Effector memory CD4-positive, alpha-beta T cell (primary cell): Measurements from ENCODE around the gene UBAC1.

ENCODE experiments used
- DNase-seq, 3 donors: peaks; one replicate each; pipeline ENCODE4 v3.0.0-alpha.2; 2020
- H3K27ac ChIP-seq: 2 replicates; pipeline ENCODE4 v1.7.0; 2013; ENCODE audit warnings: mild to moderate bottlenecking, low read length, moderate library complexity; ENCODE audit not compliant: insufficient read depth, poor library complexity, severe bottlenecking
- H3K27me3 ChIP-seq: replicated peaks from 2 replicates; pipeline ENCODE4 v1.7.0; 2013; ENCODE audit warnings: mild to moderate bottlenecking, low read length; ENCODE audit not compliant: insufficient read depth, control insufficient read depth, poor library complexity, severe bottlenecking
- H3K36me3 ChIP-seq: 2 replicates; pipeline ENCODE4 v1.7.0; 2013; ENCODE audit warnings: mild to moderate bottlenecking, low read length, moderate library complexity; ENCODE audit not compliant: control insufficient read depth, insufficient read depth
- H3K4me1 ChIP-seq: 2 replicates; pipeline ENCODE4 v1.7.0; 2013; ENCODE audit warnings: low read length, mild to moderate bottlenecking; ENCODE audit not compliant: control insufficient read depth, insufficient read depth, poor library complexity, severe bottlenecking
- H3K4me3 ChIP-seq: 2 replicates; pipeline ENCODE4 v1.7.0; 2013; ENCODE audit warnings: low read length, low read depth, mild to moderate bottlenecking; ENCODE audit not compliant: insufficient read depth, poor library complexity, severe bottlenecking
- H3K9me3 ChIP-seq: 2 replicates; pipeline ENCODE4 v1.7.0; 2013; ENCODE audit warnings: mild to moderate bottlenecking, low read length, moderate library complexity; ENCODE audit not compliant: control insufficient read depth

Gene UBAC1

GRCh38 chr9:135929656-135930445 is 31.3 kb downstream of the UBAC1 start:
- H3K9me3 ChIP-seq: no peaks in the 10 kb centered on the region
- no peak for DNase-seq
- no peak overlapping the region for H3K27ac ChIP-seq
- H3K36me3 ChIP-seq: peaks cover 22% of the 10 kb centered on the region
- no peaks in the 10 kb centered on the region for H3K27me3 ChIP-seq
- no peak overlapping the region for H3K4me3 ChIP-seq
- peaks cover 5% of the 10 kb centered on the region for H3K4me1 ChIP-seq

- peaks cover 5% of the 10 kb centered on the region for H3K4me1 ChIP-seq
- no peak overlapping the region for H3K4me3 ChIP-seq
- H3K27me3 ChIP-seq: no peaks in the 10 kb centered on the region
- H3K9me3 ChIP-seq: no peaks in the 10 kb centered on the region
- peaks cover 22% of the 10 kb centered on the region for H3K36me3 ChIP-seq
- no peak for DNase-seq
- no peak overlapping the region for H3K27ac ChIP-seq
These were observed 32.2 kb downstream of the UBAC1 start for GRCh38 chr9:135928731-135929655.

GRCh38 chr9:135928074-135928730 is 33.0 kb downstream of the UBAC1 start:
- Histone ChIP-seq H3K36me3 (peaks cover 16% of the 10 kb centered on the region), H3K9me3 (no peaks in the 10 kb centered on the region), H3K27ac (no peak overlapping the region), H3K4me1 (peaks cover 5% of the 10 kb centered on the region), H3K27me3 (no peaks in the 10 kb centered on the region), H3K4me3 (no peak overlapping the region)
- no peak for DNase-seq

- H3K4me1 ChIP-seq: peaks cover 5% of the 10 kb centered on the region
- H3K27me3 ChIP-seq: no peaks in the 10 kb centered on the region
- H3K27ac ChIP-seq: no peak overlapping the region
- no peaks in the 10 kb centered on the region for H3K9me3 ChIP-seq
- DNase-seq: no peak
- H3K36me3 ChIP-seq: peaks cover 8% of the 10 kb centered on the region
- no peak overlapping the region for H3K4me3 ChIP-seq
These were observed 33.8 kb downstream of the UBAC1 start for GRCh38 chr9:135927195-135928013.

GRCh38 chr9:135926402-135927194 is 34.6 kb downstream of the UBAC1 start:
- Histone ChIP-seq H3K9me3 (no peaks in the 10 kb centered on the region), H3K4me1 (peaks cover 5% of the 10 kb centered on the region), H3K4me3 (no peak overlapping the region), H3K36me3 (peaks cover 6% of the 10 kb centered on the region), H3K27ac (no peak overlapping the region), H3K27me3 (no peaks in the 10 kb centered on the region)
- DNase-seq: no peak

- Histone ChIP-seq H3K9me3 (no peaks in the 10 kb centered on the region), H3K36me3 (no peaks in the 10 kb centered on the region), H3K27ac (no peak overlapping the region), H3K27me3 (no peaks in the 10 kb centered on the region), H3K4me3 (no peak overlapping the region), H3K4me1 (peaks cover 5% of the 10 kb centered on the region)
- no peak for DNase-seq
These were observed 35.6 kb downstream of the UBAC1 start for GRCh38 chr9:135925496-135926133.

GRCh38 chr9:135924628-135925338 is 36.4 kb downstream of the UBAC1 start:
- H3K27ac ChIP-seq: no peak overlapping the region
- no peaks in the 10 kb centered on the region for H3K9me3 ChIP-seq
- peaks cover 5% of the 10 kb centered on the region for H3K4me1 ChIP-seq
- no peaks in the 10 kb centered on the region for H3K36me3 ChIP-seq
- H3K4me3 ChIP-seq: no peak overlapping the region
- no peaks in the 10 kb centered on the region for H3K27me3 ChIP-seq
- DNase-seq: no peak

GRCh38 chr9:135923508-135923907 is 37.7 kb downstream of the UBAC1 start:
- H3K27ac ChIP-seq: no peak overlapping the region
- H3K27me3 ChIP-seq: no peaks in the 10 kb centered on the region
- peaks cover 3% of the 10 kb centered on the region for H3K9me3 ChIP-seq
- no peak for DNase-seq
- peaks cover 5% of the 10 kb centered on the region for H3K4me1 ChIP-seq
- no peaks in the 10 kb centered on the region for H3K36me3 ChIP-seq
- H3K4me3 ChIP-seq: no peak overlapping the region
